Activated gamma-delta T cell (primary cell): ENCODE results near the gene SIGLEC8.
"Not testable (repeated sequence)": the region's sequence is repeated elsewhere in the genome, so short reads cannot be mapped to it uniquely, and the experiment has no call there.

Experiments used
- DNase-seq: peaks from one replicate; lab custom pipeline; 2025; lab: John Stamatoyannopoulos, UW
- total RNA-seq, 2 donors: gene quantifications; one replicate each; lab custom pipeline; 2026; lab: John Stamatoyannopoulos, UW

The SIGLEC8 gene
- 0 reads per million in 2 donors for total RNA-seq

GRCh38 chr19:51458051-51458645 lies at the start of gene SIGLEC8:
SIGLEC8 (minus strand) TSS chr19:51458454; CDS start chr19:51458387, 67 bp downstream.
- no peak for DNase-seq

DNA sequence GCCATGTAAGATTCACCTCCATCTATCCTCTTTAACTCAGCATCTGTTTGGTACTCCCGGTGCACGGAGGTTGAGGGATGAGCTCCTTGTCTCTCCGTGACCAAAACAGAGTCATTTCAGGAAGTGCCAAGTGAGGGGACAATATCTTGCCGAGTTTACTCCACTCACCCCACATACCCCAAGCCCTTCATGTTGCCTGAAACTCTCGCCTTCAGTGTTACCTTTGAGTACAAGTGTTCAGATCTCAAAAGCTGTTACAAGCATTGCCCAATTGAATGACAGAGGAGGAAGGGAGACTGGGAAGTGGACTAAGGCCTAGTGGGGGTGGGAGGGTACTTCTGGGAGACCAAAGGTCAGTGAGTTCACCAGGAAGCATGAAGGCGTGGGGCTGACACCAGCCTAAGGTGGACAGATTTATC lies 49.4 kb upstream of the SIGLEC8 start:
- no peak for DNase-seq

DNA sequence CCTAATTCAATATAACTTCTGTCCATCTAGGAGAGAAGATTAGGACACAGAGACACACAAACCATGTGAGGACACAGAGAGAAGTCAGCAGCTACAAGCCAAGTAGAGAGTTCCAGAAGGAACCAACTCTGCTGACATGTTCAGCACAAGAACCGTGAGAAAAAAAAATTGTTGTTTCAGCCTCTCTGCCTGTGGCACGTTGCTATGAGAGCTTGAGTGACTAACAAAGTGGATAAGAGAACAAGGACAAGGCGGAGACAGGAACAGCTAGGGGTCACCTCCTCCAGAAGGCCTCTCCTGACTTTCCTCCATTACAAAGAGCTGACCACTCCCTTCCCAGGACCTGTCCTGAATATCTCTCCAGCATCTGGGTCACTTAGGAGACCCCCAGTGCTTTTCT lies 48.9 kb upstream of the SIGLEC8 start:
- DNase-seq, result no peak

DNA sequence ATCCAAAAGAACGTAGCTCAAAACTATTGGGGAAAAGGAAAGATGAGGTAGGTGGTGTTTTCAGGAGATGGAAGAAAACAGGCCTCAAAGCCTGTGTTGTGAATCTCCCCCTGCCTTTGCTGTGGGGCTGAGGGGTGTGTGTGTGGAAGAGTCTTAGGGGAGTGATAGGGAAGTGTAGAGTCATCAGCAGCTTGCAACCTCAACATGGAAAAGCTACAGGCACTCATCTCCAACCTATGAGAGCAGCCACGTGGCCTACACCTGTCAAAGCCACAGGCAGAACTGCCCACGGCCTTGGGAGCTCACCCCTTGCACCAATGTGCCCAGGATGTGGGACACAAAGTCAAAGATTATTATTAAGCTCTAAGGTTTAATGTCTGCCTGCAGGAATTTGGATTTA lies 47.6 kb upstream of the SIGLEC8 start:
- DNase-seq, result no peak

DNA sequence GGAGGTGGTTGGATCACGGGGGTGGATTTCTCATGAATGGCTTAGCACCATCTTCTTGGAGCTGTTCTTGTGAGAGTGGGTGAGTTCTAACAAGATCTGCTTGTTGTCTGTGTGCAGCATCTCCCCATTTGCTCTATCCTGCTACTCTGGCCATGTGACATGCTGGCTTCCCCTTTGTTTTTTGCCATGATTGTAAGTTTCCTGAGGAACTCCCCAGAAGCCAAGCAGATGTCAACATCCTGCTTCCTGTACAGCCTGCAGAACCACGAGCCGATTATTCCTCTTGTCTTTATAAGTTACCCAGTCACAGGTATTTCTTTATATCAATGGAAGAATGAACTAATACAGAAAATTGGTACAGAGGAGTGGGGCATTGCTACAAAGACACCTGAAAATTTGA lies 45.6 kb upstream of the SIGLEC8 start:
- no peak for DNase-seq

- DNase-seq, result no peak
Observed at GRCh38 chr19:51503286-51503817, 45.1 kb upstream of the SIGLEC8 start.

DNA sequence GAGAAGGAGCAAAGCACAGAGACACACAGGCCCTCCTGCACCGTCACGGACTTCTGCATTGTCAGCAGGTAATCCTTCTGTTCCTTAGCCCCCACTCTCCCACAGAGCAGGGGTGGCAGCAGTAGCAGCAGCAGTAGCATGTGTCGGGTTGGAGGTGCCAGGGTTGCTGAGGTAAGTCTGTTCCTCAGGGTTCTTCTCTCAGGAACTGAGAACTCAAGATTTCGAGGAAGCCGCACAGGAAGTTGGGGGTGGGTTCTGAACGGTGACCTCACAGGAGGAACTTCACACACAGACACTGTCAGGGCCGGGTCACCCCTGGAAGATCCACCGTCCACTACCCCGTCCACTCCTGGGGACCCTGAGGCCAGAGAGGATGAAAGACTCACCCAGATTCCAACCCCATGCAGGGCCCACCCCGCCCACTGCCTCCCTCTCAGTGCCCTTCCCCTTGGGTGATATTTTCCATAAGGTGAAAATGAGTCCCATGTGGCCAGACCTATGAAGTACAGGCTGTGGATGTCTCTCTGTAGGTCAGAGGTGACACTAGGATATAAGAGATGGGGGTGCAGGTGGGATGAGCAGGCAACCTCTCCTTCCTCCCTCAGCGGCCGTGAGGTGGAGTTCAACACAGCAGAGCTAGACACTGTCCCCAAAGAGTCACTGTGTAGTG lies 43.5 kb upstream of the SIGLEC8 start, which contains the start of gene SIGLEC12:
Gene SIGLEC12 (minus strand): TSS at position 207 of the 670 bp plus-strand sequence. CDS start 67 bp downstream, at position 140.
- DNase-seq, result no peak

DNA sequence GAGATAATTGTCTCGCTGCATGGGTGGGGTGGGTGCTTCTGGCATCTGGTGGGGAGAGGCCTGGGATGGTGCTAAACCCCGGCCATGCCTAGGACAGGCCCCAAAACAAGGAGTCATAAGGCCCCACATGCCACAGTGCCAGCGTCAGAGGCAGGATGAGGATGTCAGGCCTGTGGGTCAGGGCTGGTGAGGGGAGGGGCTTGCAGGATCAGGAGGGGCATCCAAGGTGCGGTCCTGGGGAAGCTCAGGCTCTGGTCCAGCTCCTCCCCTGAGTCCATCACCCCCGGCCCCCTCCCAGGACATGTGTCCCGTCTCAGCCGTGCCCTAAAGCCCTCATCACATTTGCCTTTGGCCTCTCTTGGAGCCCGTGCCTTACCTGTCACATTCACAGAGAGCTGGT lies 42.7 kb upstream of the SIGLEC8 start:
- DNase-seq, result not testable (repeated sequence)

DNA sequence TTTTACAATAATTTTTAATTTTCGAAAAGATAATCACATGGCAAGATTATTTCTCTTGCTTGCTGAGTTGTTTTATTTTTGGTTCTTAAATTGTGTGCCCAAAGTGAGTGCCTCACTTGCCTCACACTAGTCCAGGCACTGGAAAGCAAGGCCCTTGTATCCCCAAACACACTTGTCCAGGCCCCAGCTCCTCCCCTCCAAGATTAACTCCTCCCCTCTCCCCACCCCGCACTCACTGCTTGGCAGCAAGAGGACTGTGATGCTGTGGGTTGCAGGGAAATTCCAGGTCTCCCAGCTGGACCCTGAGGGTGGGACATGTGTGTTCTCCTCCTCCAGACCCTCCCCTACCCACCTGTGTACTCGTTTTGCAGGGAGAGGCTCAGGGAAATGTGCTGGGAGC lies 39.4 kb upstream of the SIGLEC8 start:
- no peak for DNase-seq

DNA sequence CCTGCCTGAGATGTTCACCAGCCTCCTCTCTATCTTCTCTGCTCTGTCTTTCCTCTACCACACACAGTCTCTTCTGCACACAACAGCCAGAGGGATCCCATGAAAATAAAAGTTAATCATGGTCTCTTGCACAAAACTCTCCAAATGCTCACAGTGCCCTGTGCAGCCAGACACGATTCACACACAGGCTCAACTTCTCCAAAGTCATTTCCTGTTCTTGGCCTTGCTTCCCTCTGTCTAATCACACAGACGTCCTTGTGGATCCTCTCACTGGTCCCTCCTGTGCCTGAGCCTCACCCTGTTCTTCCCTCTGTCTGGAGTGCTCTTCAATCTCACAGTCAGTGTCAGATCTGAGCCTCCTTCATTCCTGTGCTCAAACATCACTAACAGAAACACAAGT lies 35.5 kb upstream of the SIGLEC8 start:
- no peak for DNase-seq

GRCh38 chr19:51491586-51491985 lies 33.3 kb upstream of the SIGLEC8 start:
- no peak for DNase-seq

DNA sequence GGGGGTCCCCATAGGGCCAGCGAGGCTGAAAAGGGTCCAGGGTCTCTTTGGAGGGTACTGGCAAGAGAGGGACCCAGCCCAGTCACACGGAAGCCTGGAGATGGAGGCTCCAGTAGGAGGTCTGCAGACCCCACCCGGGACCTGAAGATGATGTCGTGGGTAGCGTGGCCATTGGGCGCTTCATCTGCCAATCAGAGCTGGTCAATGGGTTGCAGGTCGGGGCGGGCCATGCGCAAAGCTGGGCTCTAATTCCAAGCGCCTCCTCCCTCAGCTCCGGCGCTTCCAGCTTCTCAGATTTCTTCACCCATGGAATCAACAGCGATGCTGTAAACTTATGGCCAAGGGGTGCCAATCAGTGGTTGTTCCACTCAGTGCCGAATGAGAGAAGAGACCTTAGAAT lies 32.4 kb upstream of the SIGLEC8 start:
- DNase-seq, result no peak

GRCh38 chr19:51489113-51489512 lies 30.9 kb upstream of the SIGLEC8 start:
- DNase-seq, result no peak

DNA sequence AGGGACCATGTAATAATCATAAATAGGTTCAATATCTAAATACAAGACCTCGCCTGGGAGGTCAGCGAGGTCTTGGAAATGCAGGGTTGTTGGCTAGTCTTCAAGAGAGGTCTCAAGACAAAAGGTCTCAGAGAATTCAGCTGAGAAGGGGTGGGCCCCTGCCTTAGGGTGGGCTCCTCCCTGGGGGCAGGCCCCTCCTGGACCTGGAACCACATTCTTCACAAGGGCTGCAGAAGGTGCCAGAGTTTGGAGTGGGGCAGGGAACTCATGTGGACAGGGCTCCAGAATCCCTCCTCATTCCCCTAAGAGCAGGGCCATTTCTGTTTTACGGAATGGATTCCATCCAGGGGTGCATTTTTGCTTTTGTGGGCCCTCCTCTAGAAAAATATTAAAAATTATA lies 30.2 kb upstream of the SIGLEC8 start:
- no peak for DNase-seq

- no peak for DNase-seq
Observed at GRCh38 chr19:51485960-51486660, 27.9 kb upstream of the SIGLEC8 start.

GRCh38 chr19:51480590-51480989 lies 22.3 kb upstream of the SIGLEC8 start:
- no peak for DNase-seq

GRCh38 chr19:51479531-51480331 lies 21.5 kb upstream of the SIGLEC8 start:
- DNase-seq, result no peak

- DNase-seq, result no peak
Observed at GRCh38 chr19:51478381-51479234, 20.4 kb upstream of the SIGLEC8 start, which contains the start of gene CEACAM18. CEACAM18 (plus strand) TSS chr19:51478539.

GRCh38 chr19:51477344-51477743 lies 19.1 kb upstream of the SIGLEC8 start:
- no peak for DNase-seq

DNA sequence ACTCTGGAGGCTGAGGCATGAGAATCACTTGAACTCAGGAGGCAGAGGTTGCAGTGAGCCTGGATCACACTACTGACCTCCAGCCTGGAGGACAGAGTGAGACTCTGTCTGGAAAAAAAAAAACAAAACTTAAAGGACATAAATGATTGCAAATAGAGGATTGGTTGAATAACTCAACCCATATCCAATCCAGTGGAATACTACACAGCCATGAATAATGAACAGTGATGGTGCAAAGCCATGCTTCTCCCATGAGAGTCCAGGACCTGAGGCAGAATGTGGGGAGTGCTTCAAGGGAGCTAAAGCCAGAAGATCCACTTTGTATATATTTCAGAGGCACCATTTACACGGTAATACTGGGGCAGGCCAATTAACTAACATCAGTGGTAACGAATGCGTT lies 17.9 kb upstream of the SIGLEC8 start:
- DNase-seq, result no peak
